Liver (tissue), 9 donors: ENCODE results near the gene PVALEF. TPM values are rescaled to one million over a fixed set of nuclear protein-coding genes. Genes with fewer than 3 reads are reported as not detected.

Source experiments
- DNase-seq: peaks from one replicate; pipeline ENCODE4 v3.0.0-alpha.2; 2017; ENCODE audit warnings: low spot score
- H3K27ac ChIP-seq, 2 donors: one replicate each; pipeline ENCODE4 v1.7.0; 2013; ENCODE audit warnings: inconsistent platforms in 2 of 2, low read length in 2 of 2, control low read depth in 1 of 2, low read depth in 1 of 2, mild to moderate bottlenecking in 1 of 2
- H3K27me3 ChIP-seq, 4 donors: one replicate each; pipeline versions ENCODE4 v1.6.1 to v1.7.0; 2013; ENCODE audit warnings: low read length in 3 of 4, inconsistent platforms in 1 of 4, mild to moderate bottlenecking in 1 of 4, moderate library complexity in 1 of 4; ENCODE audit not compliant: control insufficient read depth in 4 of 4, insufficient read depth in 4 of 4
- H3K36me3 ChIP-seq, 4 donors: one replicate each; pipeline versions ENCODE4 v1.6.1 to v1.7.0; 2013; ENCODE audit warnings: low read length in 3 of 4, mild to moderate bottlenecking in 3 of 4, low read depth in 1 of 4, moderate library complexity in 1 of 4; ENCODE audit not compliant: control insufficient read depth in 4 of 4, insufficient read depth in 3 of 4
- H3K4me1 ChIP-seq, 4 donors: one replicate each; pipeline versions ENCODE4 v1.6.1 to v1.7.0; 2013; ENCODE audit warnings: low read length in 3 of 4, mild to moderate bottlenecking in 3 of 4, moderate library complexity in 1 of 4; ENCODE audit not compliant: control insufficient read depth in 4 of 4, insufficient read depth in 4 of 4
- H3K4me3 ChIP-seq, 3 donors: one replicate each; pipeline versions ENCODE4 v1.6.1 to v1.7.0; 2013; ENCODE audit warnings: low read length in 3 of 3, control low read depth in 1 of 3, low read depth in 1 of 3, mild to moderate bottlenecking in 1 of 3
- H3K9ac ChIP-seq, 2 donors: one replicate each; pipeline ENCODE4 v1.7.0; 2013; ENCODE audit warnings: low read length in 2 of 2, mild to moderate bottlenecking in 2 of 2, moderate library complexity in 2 of 2, control low read depth in 1 of 2, low read depth in 1 of 2
- H3K9me3 ChIP-seq, 4 donors: one replicate each; pipeline versions ENCODE4 v1.6.1 to v1.7.0; 2013; ENCODE audit warnings: low read length in 3 of 4; ENCODE audit not compliant: control insufficient read depth in 4 of 4
- EGR1 ChIP-seq, 2 donors: IDR thresholded peaks; 2 replicates each; pipeline ENCODE4 v1.6.1; 2016 to 2018; ENCODE audit warnings: antibody characterized with exemption in 2 of 2, low read depth in 2 of 2
- FOXA1 ChIP-seq: IDR thresholded peaks from 2 replicates; pipeline ENCODE4 v1.6.1; 2016; ENCODE audit warnings: antibody characterized with exemption
- GABPA ChIP-seq, 2 donors: IDR thresholded peaks in 1 of 2; conservative IDR thresholded peaks in 1 of 2; 2 replicates each; pipeline ENCODE4 v1.6.1; 2016; ENCODE audit warnings: antibody characterized with exemption in 2 of 2, mild to moderate bottlenecking in 1 of 2, moderate library complexity in 1 of 2
- HNF4A ChIP-seq, 2 donors: conservative IDR thresholded peaks; 2 replicates each; pipeline ENCODE4 v1.6.1; 2016; ENCODE audit warnings: antibody characterized with exemption in 2 of 2, mild to moderate bottlenecking in 2 of 2
- HNF4G ChIP-seq: IDR thresholded peaks from 2 replicates; pipeline ENCODE4 v1.6.1; 2016; ENCODE audit warnings: antibody characterized with exemption
- JUND ChIP-seq, 2 donors: IDR thresholded peaks; 2 replicates each; pipeline ENCODE4 v1.6.1; 2016; ENCODE audit warnings: antibody characterized with exemption in 2 of 2
- NR2F2 ChIP-seq: IDR thresholded peaks from 2 replicates; pipeline ENCODE4 v1.6.1; 2016; ENCODE audit warnings: antibody characterized with exemption
- RAD21 ChIP-seq, 2 donors: IDR thresholded peaks; 2 replicates each; pipeline ENCODE4 v1.6.1; 2016; ENCODE audit warnings: antibody characterized with exemption in 2 of 2, mild to moderate bottlenecking in 2 of 2
- RXRA ChIP-seq, 2 donors: IDR thresholded peaks; 2 replicates each; pipeline ENCODE4 v1.6.1; 2017 to 2018; ENCODE audit warnings: antibody characterized with exemption in 2 of 2, mild to moderate bottlenecking in 1 of 2
- SP1 ChIP-seq: IDR thresholded peaks from 2 replicates; pipeline ENCODE4 v1.6.1; 2018; ENCODE audit warnings: antibody characterized with exemption, mild to moderate bottlenecking
- TAF1 ChIP-seq: conservative IDR thresholded peaks from 2 replicates; pipeline ENCODE4 v1.6.1; 2016; ENCODE audit warnings: antibody characterized with exemption, mild to moderate bottlenecking
- WGBS: extraction: QIAGEN DNeasy Blood & Tissue Kit; methylation state at CpG from one replicate; pipeline ENCODE4 v1.1.7; 2013; 5-methylcytosine and 5-hydroxymethylcytosine counted together
- polyA plus RNA-seq, 2 donors: library from polyadenylated mRNA; stranded (reverse) in 1 of 2; unstranded in 1 of 2; fragments of 200-250 nt in 1 of 2; fragments of >200 nt in 1 of 2; fragmentation: Nextera tagmentation in 1 of 2; extraction: Ambion mirVana in 1 of 2; gene quantifications; one replicate each; pipeline versions ENCODE4 v1.2.1 to v1.2.3, GENCODE V29; 2013 to 2015
- total RNA-seq, 2 donors: library from RNA; depleted of rRNA; stranded (reverse); fragments of >200 nt; gene quantifications; one replicate each; pipeline ENCODE4 v1.2.3, GENCODE V29; 2014
- TF ChIP-seq, protein P1 (sequence below): IDR thresholded peaks from 2 replicates; pipeline ENCODE4 v1.6.1; 2016; ENCODE audit warnings: antibody characterized with exemption, mild to moderate bottlenecking
- TF ChIP-seq, protein P2 (sequence below): IDR thresholded peaks from 2 replicates; pipeline ENCODE4 v1.6.1; 2016; ENCODE audit warnings: antibody characterized with exemption
- TF ChIP-seq, protein P3 (sequence below): IDR thresholded peaks from 2 replicates; pipeline ENCODE4 v1.6.1; 2016; ENCODE audit warnings: antibody characterized with exemption
- TF ChIP-seq, protein P4 (sequence below): IDR thresholded peaks from 2 replicates; pipeline ENCODE4 v1.6.1; 2016; ENCODE audit warnings: antibody characterized with exemption
- TF ChIP-seq, protein P5 (sequence below): fragments of 150-350 bp; IDR thresholded peaks from 2 replicates; pipeline ENCODE4 v1.5.1; 2017; ENCODE audit warnings: improper control_type of control experiment, low read depth, low read length; ENCODE audit not compliant: missing input control
- donor health status: healthy.
- donor health status: healthy.
- donor health status: healthy.
- donor health status: healthy.
- donor health status: healthy.

Gene PVALEF
- total and polyA plus RNA-seq, 4 donors, result not detected

DNA sequence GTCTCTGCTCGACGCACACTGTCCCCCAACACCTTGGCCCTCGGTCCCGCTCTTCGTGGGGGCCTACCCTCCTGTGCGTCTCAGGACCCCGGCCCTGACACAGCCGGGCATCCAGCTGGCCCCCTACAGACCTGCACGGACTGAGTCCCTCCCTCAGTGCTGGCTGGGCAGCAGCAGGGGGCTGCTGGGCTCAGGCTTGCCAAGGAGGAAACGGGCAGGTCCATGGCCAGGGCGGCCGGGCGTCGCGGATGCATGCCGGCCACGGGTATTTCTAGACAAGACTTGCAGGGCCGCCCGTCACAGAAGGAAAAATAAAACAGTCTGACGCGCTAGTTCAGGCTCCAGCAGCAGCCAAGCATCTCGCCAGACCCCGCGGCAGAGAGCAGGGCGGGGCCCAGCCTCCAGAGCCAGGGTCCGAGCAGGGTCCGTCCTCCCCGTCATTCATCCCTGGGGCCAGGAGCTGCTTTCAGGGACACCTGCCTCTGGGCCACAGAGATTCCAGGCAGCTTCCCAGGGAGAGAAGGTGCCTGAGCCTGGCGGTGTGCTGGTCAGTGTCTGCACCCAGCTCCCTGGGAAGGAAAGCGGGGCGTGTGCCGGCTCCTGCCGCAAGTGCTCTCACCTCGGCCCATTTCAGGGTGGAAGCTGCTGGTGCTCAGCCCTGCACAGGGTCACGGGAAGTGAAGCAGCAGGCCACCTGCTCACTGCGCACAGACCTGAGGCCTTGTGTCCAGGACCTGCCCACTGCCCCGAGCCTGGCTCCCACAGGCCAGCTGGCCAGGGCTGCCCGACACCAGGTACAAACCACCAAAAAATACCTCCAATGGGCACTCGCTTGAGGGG, 7.2 kb upstream of the PVALEF start:
- no peaks in the 10 kb centered on the region for H3K36me3 ChIP-seq
- H3K27me3 ChIP-seq, result no peaks in the 10 kb centered on the region
- no peaks in the 10 kb centered on the region for H3K9me3 ChIP-seq
- no peak overlapping the region for H3K4me3 ChIP-seq
- peaks cover 0 to 2% (median 1%) of the 10 kb centered on the region in 4 donors for H3K4me1 ChIP-seq
- no peak overlapping the region for H3K9ac ChIP-seq
- TF ChIP-seq NR2F2 (no peak), GABPA (IDR thresholded peaks at IDR 0.05 in 1 of 2, conservative IDR thresholded peaks at IDR 0.05 in 1 of 2) (no peak), TAF1 (no peak), EGR1 (IDR thresholded peaks at IDR 0.05; ENCODE audit: low read depth in 2 of 2) (no peak), HNF4G (no peak), RXRA (IDR thresholded peaks at IDR 0.05) (no peak), JUND (IDR thresholded peaks at IDR 0.05) (no peak), HNF4A (conservative IDR thresholded peaks at IDR 0.05) (no peak), FOXA1 (no peak), SP1 (no peak), RAD21 (IDR thresholded peaks at IDR 0.05) (no peak)
- TF ChIP-seq, protein P1, sequence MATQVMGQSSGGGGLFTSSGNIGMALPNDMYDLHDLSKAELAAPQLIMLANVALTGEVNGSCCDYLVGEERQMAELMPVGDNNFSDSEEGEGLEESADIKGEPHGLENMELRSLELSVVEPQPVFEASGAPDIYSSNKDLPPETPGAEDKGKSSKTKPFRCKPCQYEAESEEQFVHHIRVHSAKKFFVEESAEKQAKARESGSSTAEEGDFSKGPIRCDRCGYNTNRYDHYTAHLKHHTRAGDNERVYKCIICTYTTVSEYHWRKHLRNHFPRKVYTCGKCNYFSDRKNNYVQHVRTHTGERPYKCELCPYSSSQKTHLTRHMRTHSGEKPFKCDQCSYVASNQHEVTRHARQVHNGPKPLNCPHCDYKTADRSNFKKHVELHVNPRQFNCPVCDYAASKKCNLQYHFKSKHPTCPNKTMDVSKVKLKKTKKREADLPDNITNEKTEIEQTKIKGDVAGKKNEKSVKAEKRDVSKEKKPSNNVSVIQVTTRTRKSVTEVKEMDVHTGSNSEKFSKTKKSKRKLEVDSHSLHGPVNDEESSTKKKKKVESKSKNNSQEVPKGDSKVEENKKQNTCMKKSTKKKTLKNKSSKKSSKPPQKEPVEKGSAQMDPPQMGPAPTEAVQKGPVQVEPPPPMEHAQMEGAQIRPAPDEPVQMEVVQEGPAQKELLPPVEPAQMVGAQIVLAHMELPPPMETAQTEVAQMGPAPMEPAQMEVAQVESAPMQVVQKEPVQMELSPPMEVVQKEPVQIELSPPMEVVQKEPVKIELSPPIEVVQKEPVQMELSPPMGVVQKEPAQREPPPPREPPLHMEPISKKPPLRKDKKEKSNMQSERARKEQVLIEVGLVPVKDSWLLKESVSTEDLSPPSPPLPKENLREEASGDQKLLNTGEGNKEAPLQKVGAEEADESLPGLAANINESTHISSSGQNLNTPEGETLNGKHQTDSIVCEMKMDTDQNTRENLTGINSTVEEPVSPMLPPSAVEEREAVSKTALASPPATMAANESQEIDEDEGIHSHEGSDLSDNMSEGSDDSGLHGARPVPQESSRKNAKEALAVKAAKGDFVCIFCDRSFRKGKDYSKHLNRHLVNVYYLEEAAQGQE, result no peak
- TF ChIP-seq, protein P2, sequence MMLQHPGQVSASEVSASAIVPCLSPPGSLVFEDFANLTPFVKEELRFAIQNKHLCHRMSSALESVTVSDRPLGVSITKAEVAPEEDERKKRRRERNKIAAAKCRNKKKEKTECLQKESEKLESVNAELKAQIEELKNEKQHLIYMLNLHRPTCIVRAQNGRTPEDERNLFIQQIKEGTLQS, result no peak
- TF ChIP-seq, protein P3, sequence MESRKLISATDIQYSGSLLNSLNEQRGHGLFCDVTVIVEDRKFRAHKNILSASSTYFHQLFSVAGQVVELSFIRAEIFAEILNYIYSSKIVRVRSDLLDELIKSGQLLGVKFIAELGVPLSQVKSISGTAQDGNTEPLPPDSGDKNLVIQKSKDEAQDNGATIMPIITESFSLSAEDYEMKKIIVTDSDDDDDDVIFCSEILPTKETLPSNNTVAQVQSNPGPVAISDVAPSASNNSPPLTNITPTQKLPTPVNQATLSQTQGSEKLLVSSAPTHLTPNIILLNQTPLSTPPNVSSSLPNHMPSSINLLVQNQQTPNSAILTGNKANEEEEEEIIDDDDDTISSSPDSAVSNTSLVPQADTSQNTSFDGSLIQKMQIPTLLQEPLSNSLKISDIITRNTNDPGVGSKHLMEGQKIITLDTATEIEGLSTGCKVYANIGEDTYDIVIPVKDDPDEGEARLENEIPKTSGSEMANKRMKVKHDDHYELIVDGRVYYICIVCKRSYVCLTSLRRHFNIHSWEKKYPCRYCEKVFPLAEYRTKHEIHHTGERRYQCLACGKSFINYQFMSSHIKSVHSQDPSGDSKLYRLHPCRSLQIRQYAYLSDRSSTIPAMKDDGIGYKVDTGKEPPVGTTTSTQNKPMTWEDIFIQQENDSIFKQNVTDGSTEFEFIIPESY, result no peak
- TF ChIP-seq, protein P4, sequence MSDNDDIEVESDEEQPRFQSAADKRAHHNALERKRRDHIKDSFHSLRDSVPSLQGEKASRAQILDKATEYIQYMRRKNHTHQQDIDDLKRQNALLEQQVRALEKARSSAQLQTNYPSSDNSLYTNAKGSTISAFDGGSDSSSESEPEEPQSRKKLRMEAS, result no peak
- TF ChIP-seq, protein P5, sequence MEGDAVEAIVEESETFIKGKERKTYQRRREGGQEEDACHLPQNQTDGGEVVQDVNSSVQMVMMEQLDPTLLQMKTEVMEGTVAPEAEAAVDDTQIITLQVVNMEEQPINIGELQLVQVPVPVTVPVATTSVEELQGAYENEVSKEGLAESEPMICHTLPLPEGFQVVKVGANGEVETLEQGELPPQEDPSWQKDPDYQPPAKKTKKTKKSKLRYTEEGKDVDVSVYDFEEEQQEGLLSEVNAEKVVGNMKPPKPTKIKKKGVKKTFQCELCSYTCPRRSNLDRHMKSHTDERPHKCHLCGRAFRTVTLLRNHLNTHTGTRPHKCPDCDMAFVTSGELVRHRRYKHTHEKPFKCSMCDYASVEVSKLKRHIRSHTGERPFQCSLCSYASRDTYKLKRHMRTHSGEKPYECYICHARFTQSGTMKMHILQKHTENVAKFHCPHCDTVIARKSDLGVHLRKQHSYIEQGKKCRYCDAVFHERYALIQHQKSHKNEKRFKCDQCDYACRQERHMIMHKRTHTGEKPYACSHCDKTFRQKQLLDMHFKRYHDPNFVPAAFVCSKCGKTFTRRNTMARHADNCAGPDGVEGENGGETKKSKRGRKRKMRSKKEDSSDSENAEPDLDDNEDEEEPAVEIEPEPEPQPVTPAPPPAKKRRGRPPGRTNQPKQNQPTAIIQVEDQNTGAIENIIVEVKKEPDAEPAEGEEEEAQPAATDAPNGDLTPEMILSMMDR, result no peak
- DNase-seq, result no peak
- no peak overlapping the region for H3K27ac ChIP-seq
- WGBS, result 92% methylated on average over 39 of the region's 39 CpGs
